HG02973 (cell line): ENCODE data around the gene CRYBG2.
A peak's percentile ranks its signal among the peaks of the same experiment; 100 is the strongest.

Source experiments
- ATAC-seq: cut with Tn5 transposase; IDR thresholded peaks from one replicate; pipeline ENCODE4 v1.9.1; 2021; ENCODE audit warnings: moderate library complexity; ENCODE audit not compliant: unreplicated experiment

The CRYBG2 gene

GRCh38 chr1:26283871-26284596 lies 69.9 kb downstream of the CRYBG2 start:
- no peak for ATAC-seq

- no peak for ATAC-seq
Measured at GRCh38 chr1:26283279-26283853, 70.6 kb downstream of the CRYBG2 start.

GRCh38 chr1:26282401-26282918 lies 71.5 kb downstream of the CRYBG2 start:
- no peak for ATAC-seq

- no peak for ATAC-seq
Measured at GRCh38 chr1:26281971-26282370, 72.0 kb downstream of the CRYBG2 start.

GRCh38 chr1:26281091-26281958 lies 72.6 kb downstream of the CRYBG2 start:
- ATAC-seq: no peak

- ATAC-seq: no peak
Measured at GRCh38 chr1:26280333-26281042, 73.4 kb downstream of the CRYBG2 start.

- peak; percentile 41 for ATAC-seq
Measured at GRCh38 chr1:26279456-26280332, 74.2 kb downstream of the CRYBG2 start, which contains the start of gene SH3BGRL3. Gene SH3BGRL3, plus strand, starts transcription at chr1:26280086. Its CDS starts 70 bp downstream, at chr1:26280156.

- no peak for ATAC-seq
Measured at GRCh38 chr1:26278724-26279455, 75.0 kb downstream of the CRYBG2 start.

GRCh38 chr1:26278303-26278702 lies 75.6 kb downstream of the CRYBG2 start:
- no peak for ATAC-seq

- ATAC-seq: no peak
Measured at GRCh38 chr1:26277719-26278118, 76.2 kb downstream of the CRYBG2 start.

- ATAC-seq: no peak
Measured at GRCh38 chr1:26277261-26277661, 76.7 kb downstream of the CRYBG2 start.

- no peak for ATAC-seq
Measured at GRCh38 chr1:26276432-26276838, 77.5 kb downstream of the CRYBG2 start.

- peak; percentile 33 for ATAC-seq
Measured at GRCh38 chr1:26275580-26276431, 78.1 kb downstream of the CRYBG2 start.

- ATAC-seq: no peak
Measured at GRCh38 chr1:26274801-26275425, 79.0 kb downstream of the CRYBG2 start.
